HFFc6 (cell line): ENCODE results near the gene USH2A. TPM values are rescaled to one million over a fixed set of nuclear protein-coding genes. Genes with fewer than 3 reads are reported as not detected.
A peak's percentile ranks its signal among the peaks of the same experiment; 100 is the strongest.

ENCODE experiments used
- DNase-seq: peaks from one replicate; pipeline ENCODE4 v3.0.0-alpha.2; 2018
- H3K27ac Mint-ChIP-seq: 2 replicates; pipeline ENCODE4 v1.8.0; 2020; ENCODE audit warnings: mild to moderate bottlenecking, mixed read lengths
- H3K27me3 Mint-ChIP-seq: 2 replicates; pipeline ENCODE4 v1.8.0; 2021; ENCODE audit warnings: mild to moderate bottlenecking, moderate library complexity, mixed read lengths; ENCODE audit not compliant: insufficient read depth
- H3K36me3 Mint-ChIP-seq: 2 replicates; pipeline ENCODE4 v1.8.0; 2021; ENCODE audit warnings: low read depth, mixed read lengths
- H3K4me1 Mint-ChIP-seq: 2 replicates; pipeline ENCODE4 v1.8.0; 2020; ENCODE audit warnings: low read depth, mixed read lengths
- H3K4me3 Mint-ChIP-seq: 2 replicates; pipeline ENCODE4 v1.8.0; 2020; ENCODE audit warnings: mild to moderate bottlenecking, moderate library complexity, mixed read lengths
- H3K9me3 Mint-ChIP-seq: 2 replicates; pipeline ENCODE4 v1.8.0; 2020; ENCODE audit warnings: mild to moderate bottlenecking, mixed read lengths
- CTCF ChIP-seq: fragments of 200-600 bp; sonication (generic); IDR thresholded peaks from 2 replicates; pipeline ENCODE4 v1.5.0; 2021; ENCODE audit warnings: antibody characterized with exemption, mild to moderate bottlenecking
- total RNA-seq, 6 experiments: library from RNA; stranded (reverse); fragmentation: NEBNext Ultra II Directional; extraction: Animal tissue kit (Norgen Biotek cat#: 25700); gene quantifications; 2 replicates in 1 of 6; 3 replicates in 5 of 6; pipeline ENCODE4 v1.2.3, GENCODE V29; 2021

USH2A gene
- total RNA-seq, 6 experiments from 2014 or later, result 0.02 to 0.07 (median 0.04) TPM

GRCh38 chr1:216047811-216048572 is 375.3 kb downstream of the USH2A start:
- no peak overlapping the region for H3K27ac Mint-ChIP-seq
- peaks cover 36% of the 10 kb centered on the region for H3K4me1 Mint-ChIP-seq
- DNase-seq, result no peak
- peaks cover 4% of the 10 kb centered on the region; the same call in 1 of the 2 replicates for H3K36me3 Mint-ChIP-seq
- no peaks in the 10 kb centered on the region for H3K27me3 Mint-ChIP-seq
- no peak overlapping the region for H3K4me3 Mint-ChIP-seq
- no peaks in the 10 kb centered on the region; the same call in 1 of the 2 replicates for H3K9me3 Mint-ChIP-seq
- no peak for TF ChIP-seq CTCF

GRCh38 chr1:216046336-216046735 is 376.9 kb downstream of the USH2A start:
- Mint-ChIP-seq H3K4me1 (peaks cover 36% of the 10 kb centered on the region), H3K27me3 (no peaks in the 10 kb centered on the region), H3K4me3 (no peak overlapping the region), H3K27ac (no peak overlapping the region), H3K9me3 (no peaks in the 10 kb centered on the region; the same call in 1 of the 2 replicates), H3K36me3 (peaks cover 4% of the 10 kb centered on the region; the same call in 1 of the 2 replicates)
- DNase-seq, result no peak
- no peak for TF ChIP-seq CTCF

- no peaks in the 10 kb centered on the region; the same call in 1 of the 2 replicates for H3K9me3 Mint-ChIP-seq
- no peaks in the 10 kb centered on the region for H3K27me3 Mint-ChIP-seq
- H3K4me3 Mint-ChIP-seq, result peak overlapping the region; percentile 62
- TF ChIP-seq CTCF, result no peak
- H3K4me1 Mint-ChIP-seq, result peaks cover 36% of the 10 kb centered on the region
- H3K36me3 Mint-ChIP-seq, result no peaks in the 10 kb centered on the region
- H3K27ac Mint-ChIP-seq, result peak overlapping the region; percentile 93
- peak; percentile 97 for DNase-seq
Observed at GRCh38 chr1:216045400-216045799, 377.8 kb downstream of the USH2A start.

- Mint-ChIP-seq H3K27ac (peak overlapping the region; percentile 47; the same call in 1 of the 2 replicates), H3K4me3 (no peak overlapping the region), H3K27me3 (no peaks in the 10 kb centered on the region), H3K36me3 (no peaks in the 10 kb centered on the region), H3K9me3 (no peaks in the 10 kb centered on the region), H3K4me1 (peaks cover 36% of the 10 kb centered on the region)
- no peak for TF ChIP-seq CTCF
- DNase-seq, result no peak
Observed at GRCh38 chr1:216044538-216044937, 378.7 kb downstream of the USH2A start.

GRCh38 chr1:216034506-216034905 is 388.7 kb downstream of the USH2A start:
- peaks cover 23% of the 10 kb centered on the region for H3K4me1 Mint-ChIP-seq
- H3K4me3 Mint-ChIP-seq, result no peak overlapping the region
- H3K27ac Mint-ChIP-seq, result no peak overlapping the region
- DNase-seq, result no peak
- H3K36me3 Mint-ChIP-seq, result 0 out of 2 replicates have a peak, but pooled peaks cover 5% of the 10 kb centered on the region
- H3K9me3 Mint-ChIP-seq, result no peaks in the 10 kb centered on the region
- no peaks in the 10 kb centered on the region for H3K27me3 Mint-ChIP-seq
- TF ChIP-seq CTCF, result peak; percentile 65
